Activated naive CD8-positive, alpha-beta T cell treated with anti-CD3 and anti-CD28 coated beads, Interleukin-2, amount 10 ng/mL, durations not matched to agents 7 days and 5 days (primary cell): ENCODE measurements around the gene ZNF367. TPM values are rescaled to one million over a fixed set of nuclear protein-coding genes. Genes with fewer than 3 reads are reported as not detected.
"Not testable (repeated sequence)": the region's sequence is repeated elsewhere in the genome, so short reads cannot be mapped to it uniquely, and the experiment has no call there.

ENCODE experiments used
- ATAC-seq: fragments of 150-1000 bp; cut with Tn5 transposase; one replicate; pipeline ENCODE4 v1.10.0; 2021; ENCODE audit warnings: low read depth, moderate library complexity
- POLR2A ChIA-PET: fragments of 350-600 bp; sonication (Branson Sonifier 250); formaldehyde crosslinking; loops from one replicate; lab custom pipeline; 2021; ENCODE audit warnings: antibody characterized with exemption; lab: Charles Lee
- DNase-seq: peaks from one replicate; pipeline ENCODE4 v3.0.0; 2021
- H3K27ac Mint-ChIP-seq: one replicate; pipeline ENCODE4 v1.8.0; 2022; ENCODE audit warnings: mild to moderate bottlenecking, mixed read lengths
- H3K27me3 Mint-ChIP-seq: one replicate; pipeline ENCODE4 v1.8.0; 2022; ENCODE audit warnings: mild to moderate bottlenecking, moderate library complexity, mixed read lengths
- H3K36me3 Mint-ChIP-seq: one replicate; pipeline ENCODE4 v1.8.0; 2021; ENCODE audit warnings: mild to moderate bottlenecking, mixed read lengths
- H3K4me1 Mint-ChIP-seq: one replicate; pipeline ENCODE4 v1.8.0; 2021; ENCODE audit warnings: mixed read lengths
- H3K4me3 Mint-ChIP-seq: one replicate; pipeline ENCODE4 v1.8.0; 2022; ENCODE audit warnings: mild to moderate bottlenecking, moderate library complexity, mixed read lengths
- H3K9me3 Mint-ChIP-seq: one replicate; pipeline ENCODE4 v1.8.0; 2021; ENCODE audit warnings: mixed read lengths
- total RNA-seq, 2 experiments: library from RNA; stranded (reverse); gene quantifications; one replicate each; pipeline ENCODE4 v1.2.3, GENCODE V29; 2021

Gene ZNF367
- total RNA-seq, 2 experiments from 2014 or later: 26.0 to 27.3 TPM

- DNase-seq, H3K9me3 Mint-ChIP-seq, ATAC-seq, POLR2A ChIA-PET, H3K27ac Mint-ChIP-seq, H3K27me3 Mint-ChIP-seq, H3K4me3 Mint-ChIP-seq, H3K4me1 Mint-ChIP-seq: not testable (repeated sequence)
- peaks cover 10% of the 10 kb centered on the region for H3K36me3 Mint-ChIP-seq
Observed at GRCh38 chr9:96360523-96360922, 57.6 kb downstream of the ZNF367 start.

- DNase-seq: no peak
- peaks cover 6% of the 10 kb centered on the region for H3K36me3 Mint-ChIP-seq
- H3K4me1 Mint-ChIP-seq: no peaks in the 10 kb centered on the region
- H3K9me3 Mint-ChIP-seq: no peaks in the 10 kb centered on the region
- ATAC-seq: no peak
- H3K27me3 Mint-ChIP-seq: no peaks in the 10 kb centered on the region
- POLR2A ChIA-PET: no interaction called here
- no peak overlapping the region for H3K4me3 Mint-ChIP-seq
- no peak overlapping the region for H3K27ac Mint-ChIP-seq
Observed at GRCh38 chr9:96350866-96351265, 67.3 kb downstream of the ZNF367 start.

GRCh38 chr9:96348261-96348660 lies 69.9 kb downstream of the ZNF367 start:
- no peak overlapping the region for H3K27ac Mint-ChIP-seq
- peaks cover 6% of the 10 kb centered on the region for H3K36me3 Mint-ChIP-seq

GRCh38 chr9:96345551-96345950 lies 72.6 kb downstream of the ZNF367 start:
- Mint-ChIP-seq H3K9me3 (no peaks in the 10 kb centered on the region), H3K4me3 (no peak overlapping the region), H3K27ac (no peak overlapping the region), H3K27me3 (no peaks in the 10 kb centered on the region), H3K36me3 (peaks cover 4% of the 10 kb centered on the region), H3K4me1 (no peaks in the 10 kb centered on the region)
- POLR2A ChIA-PET: no interaction called here
- DNase-seq (no peak), ATAC-seq (no peak)

More at GRCh38 chr9:96348261-96348660, 69.9 kb downstream of the ZNF367 start:
- ATAC-seq: no peak
- Mint-ChIP-seq H3K27me3 (no peaks in the 10 kb centered on the region), H3K9me3 (no peaks in the 10 kb centered on the region), H3K4me3 (no peak overlapping the region), H3K4me1 (no peaks in the 10 kb centered on the region)
- DNase-seq: no peak
- POLR2A ChIA-PET: no interaction called here

- ATAC-seq: no peak
- Mint-ChIP-seq H3K9me3 (no peaks in the 10 kb centered on the region), H3K27ac (no peak overlapping the region), H3K36me3 (peaks cover 4% of the 10 kb centered on the region), H3K27me3 (no peaks in the 10 kb centered on the region), H3K4me3 (no peak overlapping the region), H3K4me1 (peaks cover 4% of the 10 kb centered on the region)
- POLR2A ChIA-PET: no interaction called here
- no peak for DNase-seq
Observed at GRCh38 chr9:96344458-96345180, 73.6 kb downstream of the ZNF367 start.

- H3K27ac Mint-ChIP-seq: no peak overlapping the region
- no peak for ATAC-seq
- no peak overlapping the region for H3K4me3 Mint-ChIP-seq
- no peaks in the 10 kb centered on the region for H3K9me3 Mint-ChIP-seq
- POLR2A ChIA-PET: no interaction called here
- DNase-seq: no peak
- no peaks in the 10 kb centered on the region for H3K27me3 Mint-ChIP-seq
- H3K4me1 Mint-ChIP-seq: peaks cover 4% of the 10 kb centered on the region
- H3K36me3 Mint-ChIP-seq: peaks cover 3% of the 10 kb centered on the region
Observed at GRCh38 chr9:96343515-96344360, 74.4 kb downstream of the ZNF367 start.

- POLR2A ChIA-PET: no interaction called here
- Mint-ChIP-seq H3K27ac (no peak overlapping the region), H3K27me3 (no peaks in the 10 kb centered on the region), H3K4me1 (peaks cover 4% of the 10 kb centered on the region), H3K4me3 (no peak overlapping the region), H3K36me3 (no peaks in the 10 kb centered on the region), H3K9me3 (no peaks in the 10 kb centered on the region)
- DNase-seq (no peak), ATAC-seq (no peak)
Observed at GRCh38 chr9:96342571-96343245, 75.5 kb downstream of the ZNF367 start.

- POLR2A ChIA-PET: no interaction called here
- Mint-ChIP-seq H3K27ac (no peak overlapping the region), H3K4me1 (peaks cover 4% of the 10 kb centered on the region), H3K9me3 (no peaks in the 10 kb centered on the region), H3K4me3 (no peak overlapping the region), H3K27me3 (no peaks in the 10 kb centered on the region), H3K36me3 (no peaks in the 10 kb centered on the region)
- DNase-seq (no peak), ATAC-seq (no peak)
Observed at GRCh38 chr9:96340707-96341106, 77.5 kb downstream of the ZNF367 start.

GRCh38 chr9:96338299-96338698 lies 79.9 kb downstream of the ZNF367 start:
- no peaks in the 10 kb centered on the region for H3K27me3 Mint-ChIP-seq
- ATAC-seq (no peak), DNase-seq (no peak)
- H3K4me1 Mint-ChIP-seq: peaks cover 4% of the 10 kb centered on the region
- no peaks in the 10 kb centered on the region for H3K9me3 Mint-ChIP-seq
- POLR2A ChIA-PET: interaction anchor here (0.6 kb wide), 1 partner anchor 125 kb away, joined by 5 read pairs; no protein-coding TSS in a partner anchor
- no peaks in the 10 kb centered on the region for H3K36me3 Mint-ChIP-seq
- no peak overlapping the region for H3K4me3 Mint-ChIP-seq
- H3K27ac Mint-ChIP-seq: no peak overlapping the region

Other genes with a start within 250 kb of the ZNF367 start
- gene HSD17B3, start 116.2 kb downstream of the ZNF367 start, total RNA-seq: under 1 TPM; 0.68 to 0.69 TPM
- 10 to 100 TPM; 13.1 to 16.2 TPM for gene SLC35D2, start 34.7 kb downstream of the ZNF367 start, total RNA-seq
- gene HABP4, start 31.8 kb upstream of the ZNF367 start, total RNA-seq: 10 to 100 TPM; 11.4 to 11.8 TPM
- 1 to 10 TPM; 4.9 to 6.4 TPM for gene CDC14B, start 201.5 kb upstream of the ZNF367 start, total RNA-seq
- 1 to 10 TPM; 5.3 to 6.2 TPM for gene PRXL2C, start 236.9 kb upstream of the ZNF367 start, total RNA-seq